ENCODE data around the gene LCN10. TPM values are rescaled to one million over a fixed set of nuclear protein-coding genes. Genes with fewer than 3 reads are reported as not detected.

The LCN10 gene
- total RNA-seq, 1 experiment from 2014 or later, result 1.5 TPM

DNA sequence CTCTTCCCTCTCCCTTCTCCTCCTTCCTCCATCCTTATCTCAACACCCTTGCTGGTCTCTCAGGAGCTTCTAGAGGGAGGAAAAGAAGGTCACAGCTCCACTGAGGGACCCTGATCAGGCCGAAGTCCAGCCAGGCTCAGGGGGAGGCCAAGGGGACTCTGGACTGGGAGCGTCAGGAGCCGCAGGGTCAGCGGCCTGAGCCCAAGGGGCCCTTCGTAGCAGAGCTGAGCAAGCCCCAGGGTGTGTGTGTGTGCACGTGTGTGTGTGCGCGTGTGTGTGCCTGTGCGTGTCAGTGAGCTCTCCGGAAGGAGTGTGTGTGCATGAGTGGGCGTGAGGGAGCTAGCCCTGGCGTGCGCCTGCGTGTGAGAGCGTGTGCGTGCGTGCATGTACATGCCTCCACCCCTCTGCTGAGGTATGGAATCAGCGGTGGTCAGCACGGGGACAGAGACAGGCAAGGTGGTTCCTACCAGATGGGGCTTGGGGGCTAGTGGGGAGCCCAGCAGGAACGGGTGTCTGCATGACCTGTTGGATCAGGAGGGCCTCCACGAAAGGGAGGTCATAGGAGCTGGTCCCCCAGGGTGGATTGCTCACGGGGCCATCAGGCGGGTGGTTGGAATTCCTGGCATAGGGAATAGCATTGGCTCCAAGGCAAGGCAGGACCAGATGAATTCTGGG lies 45.5 kb downstream of the LCN10 start:
- peak overlapping the region in 1 of 3 experiments; percentile 52; a peak in 1 of 7 replicates for H3K27ac Mint-ChIP-seq
- Histone ChIP-seq H3T11ph (ENCODE audit: low read length) (no peak overlapping the region), H3K4ac (ENCODE audit: low read depth, low read length) (no peak overlapping the region), H2BK120ac (ENCODE audit: low read depth, low read length, poor library complexity, severe bottlenecking) (no peak overlapping the region), H3K9me3 (ENCODE audit: control insufficient read depth, low read depth, low read length) (no peaks in the 10 kb centered on the region), H2BK12ac (ENCODE audit: insufficient read length, low read depth, low read length) (no peak overlapping the region), H3K23me2 (ENCODE audit: insufficient read length, low read depth, low read length, poor library complexity, severe bottlenecking) (no peaks in the 10 kb centered on the region), H4K20me1 (ENCODE audit: control insufficient read depth, insufficient read depth, insufficient read length) (no peaks in the 10 kb centered on the region), H3K27ac (ENCODE audit: insufficient read length, low read depth, low read length) (no peak overlapping the region), H2BK20ac (ENCODE audit: low read depth, low read length, poor library complexity, severe bottlenecking) (no peak overlapping the region), H3K27me3 (ENCODE audit: insufficient read depth, low read length) (no peaks in the 10 kb centered on the region), H3K18ac (ENCODE audit: insufficient read length, low read depth, low read length) (no peak overlapping the region), H4K91ac (ENCODE audit: insufficient read length, low read depth, low read length) (no peak overlapping the region), H3K4me2 (ENCODE audit: insufficient read depth, insufficient read length, low read length) (no peak overlapping the region), H2AK5ac (ENCODE audit: insufficient read length, low read length) (no peak overlapping the region), H3K56ac (ENCODE audit: insufficient read length, low read depth, low read length) (no peak overlapping the region), H2BK15ac (ENCODE audit: low read depth, low read length) (no peak overlapping the region), H4K5ac (ENCODE audit: insufficient read length, low read depth, low read length) (no peak overlapping the region), H2AFZ (ENCODE audit: low read length) (no peak overlapping the region), H3K4me1 (ENCODE audit: insufficient read depth, low read length) (no peaks in the 10 kb centered on the region), H3K79me1 (ENCODE audit: insufficient read depth, low read depth, low read length, poor library complexity, severe bottlenecking) (no peaks in the 10 kb centered on the region), H3K9ac (ENCODE audit: extremely low read depth, insufficient read length, low read length) (no peak overlapping the region), H3K79me2 (ENCODE audit: insufficient read depth, low read length) (no peaks in the 10 kb centered on the region), H4K8ac (replicated peaks; ENCODE audit: insufficient read length, low read depth, low read length) (no peak overlapping the region), H2BK5ac (ENCODE audit: insufficient read length, low read length) (no peak overlapping the region), H3K23ac (ENCODE audit: insufficient read length, low read depth, low read length) (no peak overlapping the region), H3K14ac (ENCODE audit: insufficient read depth, low read length) (no peak overlapping the region)
- H3K27me3 Mint-ChIP-seq (ENCODE audit: low read depth), result peaks cover 35% of the 10 kb centered on the region
- H3K4me3 Mint-ChIP-seq, result no peak overlapping the region
- peaks cover 7 to 22% of the 10 kb centered on the region in 2 experiments for H3K4me1 Mint-ChIP-seq
- no peak for DNase-seq
- H3K9me3 Mint-ChIP-seq, result no peaks in the 10 kb centered on the region; a peak in 1 of 5 replicates
- TF ChIP-seq, protein P1, sequence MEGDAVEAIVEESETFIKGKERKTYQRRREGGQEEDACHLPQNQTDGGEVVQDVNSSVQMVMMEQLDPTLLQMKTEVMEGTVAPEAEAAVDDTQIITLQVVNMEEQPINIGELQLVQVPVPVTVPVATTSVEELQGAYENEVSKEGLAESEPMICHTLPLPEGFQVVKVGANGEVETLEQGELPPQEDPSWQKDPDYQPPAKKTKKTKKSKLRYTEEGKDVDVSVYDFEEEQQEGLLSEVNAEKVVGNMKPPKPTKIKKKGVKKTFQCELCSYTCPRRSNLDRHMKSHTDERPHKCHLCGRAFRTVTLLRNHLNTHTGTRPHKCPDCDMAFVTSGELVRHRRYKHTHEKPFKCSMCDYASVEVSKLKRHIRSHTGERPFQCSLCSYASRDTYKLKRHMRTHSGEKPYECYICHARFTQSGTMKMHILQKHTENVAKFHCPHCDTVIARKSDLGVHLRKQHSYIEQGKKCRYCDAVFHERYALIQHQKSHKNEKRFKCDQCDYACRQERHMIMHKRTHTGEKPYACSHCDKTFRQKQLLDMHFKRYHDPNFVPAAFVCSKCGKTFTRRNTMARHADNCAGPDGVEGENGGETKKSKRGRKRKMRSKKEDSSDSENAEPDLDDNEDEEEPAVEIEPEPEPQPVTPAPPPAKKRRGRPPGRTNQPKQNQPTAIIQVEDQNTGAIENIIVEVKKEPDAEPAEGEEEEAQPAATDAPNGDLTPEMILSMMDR (conservative IDR thresholded peaks at IDR 0.05), result no peak
- WGBS (ENCODE audit: extremely low coverage, insufficient read length, low lambda C conversion rate), result no CpG with 5 or more reads among the region's 23 CpGs
- H3K36me3 Mint-ChIP-seq (ENCODE audit: insufficient read depth in 1 of 3, low read depth in 3 of 3), result no peaks in the 10 kb centered on the region
